Measurements from ENCODE around the gene GMEB2.

GMEB2 gene

DNA sequence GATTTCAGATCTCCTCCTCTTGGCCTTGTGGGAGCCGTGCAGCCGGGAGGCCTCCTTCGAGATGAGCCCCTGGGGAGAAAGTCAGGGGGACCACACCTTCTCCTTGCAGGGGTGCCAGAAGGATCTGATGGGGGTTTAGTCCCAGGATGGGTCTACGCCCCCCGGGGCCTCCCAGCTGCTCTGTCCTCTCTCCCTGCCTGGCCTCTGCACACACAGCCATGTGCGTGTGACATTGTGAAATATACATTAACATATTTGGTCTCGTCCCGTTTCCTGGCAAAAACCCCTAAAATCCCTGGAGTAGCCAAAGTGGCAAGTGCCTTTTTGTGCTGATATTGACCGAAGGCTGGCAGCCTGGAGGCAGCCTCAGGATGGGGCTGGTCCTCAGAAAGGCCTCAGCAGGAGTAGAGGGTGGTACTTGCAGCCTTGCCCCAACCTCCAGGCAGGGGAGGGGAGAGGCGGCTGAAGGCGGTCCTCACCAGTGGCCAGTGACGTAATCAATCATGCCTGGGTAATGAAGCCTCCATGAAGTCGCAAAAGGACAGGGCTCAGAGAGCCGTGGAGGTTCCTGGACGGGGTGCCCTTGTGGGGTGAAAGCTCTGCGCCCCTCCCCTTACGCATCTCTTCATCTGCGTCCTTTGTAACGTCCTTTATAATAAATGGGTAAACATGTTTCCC is 47.7 kb downstream of the GMEB2 start:
- Histone ChIP-seq H3K9ac (ENCODE audit: low read length) (no peak overlapping the region), H3K36me3 (ENCODE audit: control insufficient read depth, insufficient read depth, low read length, severe bottlenecking) (no peaks in the 10 kb centered on the region), H3K27me3 (replicated peaks; ENCODE audit: control insufficient read depth, insufficient read depth, low read length) (peaks cover 14% of the 10 kb centered on the region), H3K4me1 (ENCODE audit: control insufficient read depth, insufficient read depth, low read length) (peaks cover 21% of the 10 kb centered on the region), H3K4me3 (ENCODE audit: low read length) (no peak overlapping the region), H3K9me3 (ENCODE audit: control insufficient read depth, low read length) (no peaks in the 10 kb centered on the region)
- no peak for DNase-seq (ENCODE audit: low read depth)

DNA sequence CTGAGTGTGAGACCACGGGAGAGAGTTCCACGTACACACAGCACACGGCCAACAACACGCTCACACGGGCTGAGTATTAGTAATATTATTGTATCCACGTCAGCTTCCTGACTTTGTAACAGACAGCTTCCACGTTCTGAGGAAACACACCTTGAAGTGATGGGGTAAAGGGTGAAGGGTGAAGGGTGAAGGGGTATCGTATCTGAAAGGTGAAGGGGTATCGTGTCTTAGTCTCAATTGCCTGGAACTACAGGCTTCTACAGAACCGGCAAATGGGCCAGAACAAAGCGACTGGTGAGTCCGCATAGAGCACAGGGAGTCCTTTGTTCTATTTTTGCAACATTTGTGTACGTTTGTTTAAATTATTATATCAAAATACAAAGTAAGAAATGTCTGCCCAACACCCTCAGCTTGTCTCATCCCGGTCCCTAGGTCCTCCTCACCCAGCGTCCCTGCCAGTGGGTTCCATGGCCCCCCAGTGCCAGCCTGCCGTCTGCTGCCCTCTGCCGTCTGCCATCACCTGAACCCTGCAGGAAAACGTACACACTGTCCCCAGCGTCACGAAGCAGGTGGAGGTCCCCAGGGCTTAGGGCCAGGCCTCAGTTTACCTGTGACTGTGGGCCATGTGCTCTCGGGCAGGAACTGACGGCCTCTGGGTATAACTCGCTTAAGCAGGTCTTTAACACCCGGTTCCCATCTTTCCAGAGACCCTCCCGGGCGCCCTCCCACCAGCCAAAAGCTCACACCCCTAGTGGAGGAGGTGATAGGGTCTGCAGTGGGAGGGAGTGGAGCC is 48.5 kb downstream of the GMEB2 start:
- peaks cover 14% of the 10 kb centered on the region for H3K27me3 ChIP-seq (replicated peaks; ENCODE audit: control insufficient read depth, insufficient read depth, low read length)
- no peak overlapping the region for H3K9ac ChIP-seq (ENCODE audit: low read length)
- no peaks in the 10 kb centered on the region for H3K36me3 ChIP-seq (ENCODE audit: control insufficient read depth, insufficient read depth, low read length, severe bottlenecking)
- no peaks in the 10 kb centered on the region for H3K9me3 ChIP-seq (ENCODE audit: control insufficient read depth, low read length)
- DNase-seq (ENCODE audit: low read depth): no peak
- H3K4me3 ChIP-seq (ENCODE audit: low read length): no peak overlapping the region
- peaks cover 22% of the 10 kb centered on the region for H3K4me1 ChIP-seq (ENCODE audit: control insufficient read depth, insufficient read depth, low read length)

GRCh38 chr20:63577317-63577894 is 49.5 kb downstream of the GMEB2 start:
- H3K4me1 ChIP-seq (ENCODE audit: control insufficient read depth, insufficient read depth, low read length): peaks cover 26% of the 10 kb centered on the region
- H3K36me3 ChIP-seq (ENCODE audit: control insufficient read depth, insufficient read depth, low read length, severe bottlenecking): no peaks in the 10 kb centered on the region
- peaks cover 14% of the 10 kb centered on the region for H3K27me3 ChIP-seq (replicated peaks; ENCODE audit: control insufficient read depth, insufficient read depth, low read length)
- no peaks in the 10 kb centered on the region for H3K9me3 ChIP-seq (ENCODE audit: control insufficient read depth, low read length)
- H3K9ac ChIP-seq (ENCODE audit: low read length): no peak overlapping the region
- no peak overlapping the region for H3K4me3 ChIP-seq (ENCODE audit: low read length)
- DNase-seq (ENCODE audit: low read depth): no peak

- H3K4me1 ChIP-seq (ENCODE audit: control insufficient read depth, insufficient read depth, low read length): peaks cover 26% of the 10 kb centered on the region
- H3K4me3 ChIP-seq (ENCODE audit: low read length): no peak overlapping the region
- no peak overlapping the region for H3K9ac ChIP-seq (ENCODE audit: low read length)
- H3K36me3 ChIP-seq (ENCODE audit: control insufficient read depth, insufficient read depth, low read length, severe bottlenecking): no peaks in the 10 kb centered on the region
- no peak for DNase-seq (ENCODE audit: low read depth)
- no peaks in the 10 kb centered on the region for H3K9me3 ChIP-seq (ENCODE audit: control insufficient read depth, low read length)
- H3K27me3 ChIP-seq (replicated peaks; ENCODE audit: control insufficient read depth, insufficient read depth, low read length): peaks cover 14% of the 10 kb centered on the region
Observed at GRCh38 chr20:63576311-63576710, 50.6 kb downstream of the GMEB2 start.

GRCh38 chr20:63574829-63575743 is 51.8 kb downstream of the GMEB2 start:
- no peak overlapping the region for H3K9ac ChIP-seq (ENCODE audit: low read length)
- H3K27me3 ChIP-seq (replicated peaks; ENCODE audit: control insufficient read depth, insufficient read depth, low read length): peaks cover 10% of the 10 kb centered on the region
- H3K4me1 ChIP-seq (ENCODE audit: control insufficient read depth, insufficient read depth, low read length): peaks cover 26% of the 10 kb centered on the region
- no peak overlapping the region for H3K4me3 ChIP-seq (ENCODE audit: low read length)
- no peaks in the 10 kb centered on the region for H3K9me3 ChIP-seq (ENCODE audit: control insufficient read depth, low read length)
- peak; percentile 21 for DNase-seq (ENCODE audit: low read depth)
- H3K36me3 ChIP-seq (ENCODE audit: control insufficient read depth, insufficient read depth, low read length, severe bottlenecking): no peaks in the 10 kb centered on the region

DNA sequence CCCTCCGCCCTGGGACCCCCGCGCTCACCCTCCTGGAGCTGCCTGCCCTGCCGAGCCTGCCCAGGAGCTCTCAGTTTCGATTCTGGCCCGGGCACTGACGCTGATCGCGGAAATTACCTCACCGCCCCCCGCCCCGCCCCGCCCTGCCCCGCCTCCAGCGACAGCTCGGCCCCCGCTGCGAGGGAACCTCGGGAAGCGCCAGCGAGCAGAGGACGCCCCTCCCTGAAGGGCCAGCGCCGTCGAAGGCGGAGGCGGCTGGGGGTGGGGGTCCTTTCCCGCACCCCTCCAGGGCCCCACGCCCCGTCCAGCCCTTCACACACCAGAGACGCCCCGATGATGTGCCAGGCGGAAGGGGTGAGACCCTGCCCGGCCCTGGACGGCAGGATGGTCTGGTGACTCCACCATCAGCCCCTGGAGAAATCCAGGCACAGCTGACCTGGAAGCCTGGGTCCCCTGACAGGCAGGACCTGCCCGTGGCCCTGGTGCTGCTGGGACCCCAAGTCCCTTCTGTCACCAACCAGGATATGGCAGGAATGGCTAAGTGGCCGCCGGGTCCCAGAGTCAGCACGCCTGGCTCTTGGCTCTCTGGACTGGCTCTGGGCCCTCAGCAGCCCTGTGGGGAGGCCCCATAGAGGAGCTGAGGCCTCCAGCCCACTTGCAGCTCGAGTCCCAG is 52.6 kb downstream of the GMEB2 start, which contains the start of gene HELZ2:
Gene HELZ2 (minus strand): TSS at position 84 of the 673 bp plus-strand sequence. CDS start 1,854 bp downstream, outside the sequence.
- peaks cover 26% of the 10 kb centered on the region for H3K4me1 ChIP-seq (ENCODE audit: control insufficient read depth, insufficient read depth, low read length)
- H3K9me3 ChIP-seq (ENCODE audit: control insufficient read depth, low read length): no peaks in the 10 kb centered on the region
- no peaks in the 10 kb centered on the region for H3K36me3 ChIP-seq (ENCODE audit: control insufficient read depth, insufficient read depth, low read length, severe bottlenecking)
- peak within 1 kb of the TSS; percentile 88 for H3K9ac ChIP-seq (ENCODE audit: low read length)
- peaks cover 3% of the 10 kb centered on the region for H3K27me3 ChIP-seq (replicated peaks; ENCODE audit: control insufficient read depth, insufficient read depth, low read length)
- peak; percentile 91 for DNase-seq (ENCODE audit: low read depth)
- H3K4me3 ChIP-seq (ENCODE audit: low read length): peak within 1 kb of the TSS; percentile 87

DNA sequence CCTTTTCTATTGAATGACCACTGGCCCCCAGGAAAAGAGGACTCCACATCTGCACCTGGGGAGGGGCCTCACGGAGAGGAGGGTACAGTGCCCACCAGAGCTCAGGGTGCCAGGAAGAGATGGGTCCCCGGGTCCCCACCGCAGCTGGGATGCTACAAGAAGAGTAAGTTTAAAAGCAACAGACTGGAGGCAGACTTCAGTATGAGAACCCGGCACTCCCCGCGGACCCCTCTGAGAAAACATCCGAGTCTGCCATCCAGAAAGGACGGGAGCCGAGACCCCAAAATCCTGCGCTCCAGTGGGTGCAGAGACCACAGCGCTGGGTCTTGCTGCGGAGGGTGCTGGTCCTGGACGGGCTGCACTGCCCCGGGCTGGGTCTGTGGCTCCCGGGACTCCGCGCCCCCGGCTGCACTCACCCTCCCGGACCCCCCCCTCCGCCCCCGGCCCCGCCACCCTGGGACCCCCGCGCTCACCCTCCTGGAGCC is 53.2 kb downstream of the GMEB2 start:
- Histone ChIP-seq H3K9me3 (ENCODE audit: control insufficient read depth, low read length) (no peaks in the 10 kb centered on the region), H3K27me3 (replicated peaks; ENCODE audit: control insufficient read depth, insufficient read depth, low read length) (no peaks in the 10 kb centered on the region), H3K36me3 (ENCODE audit: control insufficient read depth, insufficient read depth, low read length, severe bottlenecking) (no peaks in the 10 kb centered on the region), H3K9ac (ENCODE audit: low read length) (peak overlapping the region; percentile 88), H3K4me1 (ENCODE audit: control insufficient read depth, insufficient read depth, low read length) (peaks cover 20% of the 10 kb centered on the region), H3K4me3 (ENCODE audit: low read length) (peak overlapping the region; percentile 87)
- DNase-seq (ENCODE audit: low read depth): no peak

DNA sequence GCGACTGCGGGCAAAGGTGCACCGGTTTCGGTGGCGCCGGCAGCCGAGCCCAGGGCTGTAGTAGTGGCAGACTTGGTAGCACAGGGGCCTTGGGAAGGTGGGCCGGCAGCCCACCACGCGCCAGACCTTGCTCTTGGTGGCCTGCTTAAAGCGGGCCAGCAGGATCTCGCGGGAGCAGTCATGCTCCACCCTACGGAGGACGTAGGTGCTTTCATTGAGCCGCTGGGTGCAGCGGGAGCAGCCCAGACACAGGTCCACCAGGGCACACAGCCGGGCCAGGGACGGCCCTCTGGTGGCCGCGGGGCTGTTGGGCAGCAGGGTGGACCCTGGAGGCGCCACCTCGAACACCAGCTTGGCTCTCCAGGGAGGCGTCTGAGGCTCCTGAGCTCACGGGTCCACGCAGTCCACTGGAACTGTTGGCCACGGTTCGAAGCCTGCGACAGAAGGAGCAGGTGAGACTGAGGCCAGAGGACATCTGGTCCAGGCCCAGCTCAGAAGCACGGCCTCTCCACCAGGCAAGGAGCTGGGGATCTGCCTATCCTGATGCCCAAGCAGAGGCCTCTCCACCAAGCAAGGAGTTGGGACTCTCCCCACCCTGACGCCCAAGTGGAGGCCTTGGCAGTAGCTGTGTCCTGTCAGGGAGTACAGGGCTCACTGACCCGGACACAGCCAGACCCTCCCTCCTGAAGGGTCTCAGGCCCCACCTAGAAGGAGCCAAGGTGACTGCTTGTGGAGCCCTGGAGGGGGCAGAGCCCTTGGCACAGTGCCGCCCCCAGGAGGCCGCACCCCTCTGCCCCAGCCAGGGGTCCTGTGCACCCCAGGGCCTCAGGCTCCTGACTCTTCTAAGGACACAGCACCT is 53.9 kb downstream of the GMEB2 start:
- H3K4me1 ChIP-seq (ENCODE audit: control insufficient read depth, insufficient read depth, low read length): peaks cover 20% of the 10 kb centered on the region
- H3K4me3 ChIP-seq (ENCODE audit: low read length): peak overlapping the region; percentile 87
- no peaks in the 10 kb centered on the region for H3K27me3 ChIP-seq (replicated peaks; ENCODE audit: control insufficient read depth, insufficient read depth, low read length)
- H3K36me3 ChIP-seq (ENCODE audit: control insufficient read depth, insufficient read depth, low read length, severe bottlenecking): no peaks in the 10 kb centered on the region
- DNase-seq (ENCODE audit: low read depth): peak; percentile 10
- no peaks in the 10 kb centered on the region for H3K9me3 ChIP-seq (ENCODE audit: control insufficient read depth, low read length)
- H3K9ac ChIP-seq (ENCODE audit: low read length): peak overlapping the region; percentile 88

- H3K4me3 ChIP-seq (ENCODE audit: low read length): no peak overlapping the region
- H3K4me1 ChIP-seq (ENCODE audit: control insufficient read depth, insufficient read depth, low read length): peaks cover 20% of the 10 kb centered on the region
- no peaks in the 10 kb centered on the region for H3K9me3 ChIP-seq (ENCODE audit: control insufficient read depth, low read length)
- H3K36me3 ChIP-seq (ENCODE audit: control insufficient read depth, insufficient read depth, low read length, severe bottlenecking): no peaks in the 10 kb centered on the region
- DNase-seq (ENCODE audit: low read depth): no peak
- no peak overlapping the region for H3K9ac ChIP-seq (ENCODE audit: low read length)
- H3K27me3 ChIP-seq (replicated peaks; ENCODE audit: control insufficient read depth, insufficient read depth, low read length): no peaks in the 10 kb centered on the region
Observed at GRCh38 chr20:63572071-63572787, 54.7 kb downstream of the GMEB2 start.

Measured in adipocyte (in vitro differentiated cells).